HG03432 (cell line): ENCODE results near the gene ZNF790.
"Not testable (repeated sequence)": the region's sequence is repeated elsewhere in the genome, so short reads cannot be mapped to it uniquely, and the experiment has no call there.

Experiments used
- ATAC-seq: cut with Tn5 transposase; IDR thresholded peaks from one replicate; pipeline ENCODE4 v1.9.1; 2021; ENCODE audit warnings: mild to moderate bottlenecking, moderate library complexity; ENCODE audit not compliant: unreplicated experiment

The ZNF790 gene

GRCh38 chr19:36837906-36838783 lies at the start of gene ZNF790:
Gene ZNF790, minus strand, starts transcription at chr19:36838387. Its CDS starts 12,768 bp downstream, at chr19:36825619.
- peak; percentile 90 for ATAC-seq

- ATAC-seq = no peak
These were observed 39.1 kb upstream of the ZNF790 start for GRCh38 chr19:36876993-36877938.

DNA sequence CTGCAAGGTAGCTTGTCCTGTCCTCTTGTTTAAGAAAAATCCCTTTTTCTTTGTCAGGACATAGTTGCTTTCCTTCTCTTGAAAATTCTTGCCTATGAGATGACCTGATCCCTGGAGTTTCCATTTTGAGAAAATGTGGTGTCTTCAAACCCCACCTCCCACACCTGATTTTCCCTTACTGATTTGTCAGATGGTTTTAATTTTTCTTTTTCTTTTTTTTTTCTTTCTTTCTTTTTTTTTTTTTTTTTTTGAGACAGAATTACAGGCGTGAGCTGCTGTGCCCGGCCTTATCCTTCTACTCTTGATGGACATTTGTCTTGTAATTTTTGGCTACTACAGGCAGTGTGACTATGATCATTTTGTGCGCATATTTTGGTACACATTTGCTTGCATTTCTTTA lies 13.7 kb upstream of the ZNF790 start:
- ATAC-seq = no peak

DNA sequence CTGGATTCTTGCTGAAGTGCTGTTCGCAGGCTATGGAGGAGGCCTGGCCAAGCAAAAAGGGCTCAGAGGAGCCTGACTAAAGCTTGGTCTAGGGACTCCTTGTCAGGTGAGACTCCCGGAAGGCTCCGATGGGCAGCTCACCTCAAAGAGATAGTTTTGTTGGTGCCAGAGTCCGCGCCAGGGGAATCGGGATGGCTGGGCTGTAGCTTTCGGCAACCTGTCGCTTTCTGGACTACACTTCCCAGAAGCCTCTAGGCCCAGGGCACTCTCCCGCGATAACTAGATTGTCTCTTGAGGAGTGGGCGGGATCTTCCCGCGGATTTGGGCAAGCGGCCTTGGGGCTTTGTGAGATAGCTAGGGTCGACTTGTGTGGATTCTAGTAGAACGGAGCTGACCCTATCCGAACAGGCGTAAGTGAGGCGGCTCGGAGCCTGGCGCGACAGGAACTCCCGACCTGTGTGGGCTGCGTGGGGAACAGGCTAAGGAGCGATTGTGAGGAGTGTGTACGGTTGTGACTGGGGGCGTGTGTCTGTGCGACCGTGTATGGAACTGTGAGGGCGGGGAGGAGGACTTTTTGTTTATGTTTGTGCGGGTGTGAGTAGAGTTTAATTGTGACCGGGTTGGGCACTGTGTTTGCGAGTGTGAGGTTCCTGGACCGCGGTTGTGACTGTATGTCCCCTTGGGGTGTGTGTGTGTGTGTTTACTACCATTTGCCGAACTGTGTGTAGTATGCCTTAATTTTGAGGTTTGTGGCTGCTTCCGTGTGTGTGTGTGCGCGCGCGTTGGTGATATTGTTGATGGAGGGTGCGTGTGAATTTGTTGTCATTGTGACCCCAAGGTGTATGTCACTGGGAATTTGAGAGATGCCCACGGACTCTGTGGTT lies 12.6 kb upstream of the ZNF790 start, which contains the start of gene ZNF345:
TSS of gene ZNF345 (plus strand) at position 318 of the 884 bp plus-strand sequence. CDS start 25,955 bp downstream, outside the sequence.
- peak; percentile 82 for ATAC-seq

DNA sequence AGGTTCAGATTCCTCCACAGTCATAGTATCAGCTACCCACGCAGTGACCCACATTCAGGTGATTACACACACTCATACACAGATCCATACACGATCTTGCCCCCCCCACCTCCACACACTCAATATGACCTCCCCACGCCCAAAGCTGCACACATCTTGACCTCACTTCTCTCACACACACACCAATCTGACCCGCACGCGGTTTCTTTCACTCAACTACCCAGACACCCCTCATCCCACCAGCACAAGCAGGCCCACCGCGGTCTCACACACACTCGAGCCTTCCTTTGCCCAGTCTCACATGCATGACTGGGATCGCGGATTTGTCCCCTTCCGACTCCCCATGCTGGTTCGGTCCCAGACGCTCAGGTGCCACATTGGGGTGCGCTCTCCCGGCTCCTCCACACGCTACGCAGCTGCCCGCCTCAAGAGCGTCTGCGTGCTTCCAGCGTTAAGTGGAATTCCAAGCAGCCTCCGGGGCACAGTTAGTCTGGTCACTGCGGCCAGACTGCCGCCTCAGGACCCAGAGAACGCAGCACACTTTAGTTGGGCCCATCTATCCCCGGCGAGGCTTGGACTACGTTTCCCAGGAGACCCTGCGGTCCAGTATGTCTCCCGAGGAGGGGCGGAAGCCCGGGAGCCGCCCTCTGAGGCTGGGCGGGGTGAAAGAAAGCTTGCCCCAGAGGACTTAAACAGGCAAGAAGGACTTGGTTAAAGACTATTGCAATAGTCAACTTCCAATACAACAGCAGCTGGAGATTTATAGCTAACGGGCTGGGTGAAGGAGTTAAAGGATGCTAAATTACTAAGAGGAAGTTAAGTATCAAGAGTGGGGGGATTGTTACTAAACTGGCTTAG lies 11.7 kb upstream of the ZNF790 start:
- peak; percentile 79 for ATAC-seq

DNA sequence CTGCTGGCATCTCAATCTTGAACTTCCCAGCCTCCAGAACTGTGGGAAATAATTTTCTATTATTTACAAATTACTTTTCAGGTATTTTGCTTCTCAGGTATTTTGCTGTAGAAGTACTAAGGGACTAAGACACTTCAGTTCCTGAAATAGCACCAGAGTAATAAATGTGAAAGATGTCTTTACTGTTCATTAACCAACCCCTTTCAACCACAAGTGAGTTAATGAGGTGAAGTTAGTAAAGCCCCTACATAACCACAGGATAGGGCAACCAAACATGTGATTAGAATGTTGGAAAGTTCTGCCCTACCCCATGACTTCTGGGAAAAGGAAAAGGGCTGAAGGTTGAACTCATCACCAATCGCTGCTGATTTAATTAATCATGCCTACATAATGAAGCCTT lies 9.8 kb upstream of the ZNF790 start:
- no peak for ATAC-seq

- no peak for ATAC-seq
These were observed 667 bp upstream of the ZNF790 start for GRCh38 chr19:36838784-36839324.

DNA sequence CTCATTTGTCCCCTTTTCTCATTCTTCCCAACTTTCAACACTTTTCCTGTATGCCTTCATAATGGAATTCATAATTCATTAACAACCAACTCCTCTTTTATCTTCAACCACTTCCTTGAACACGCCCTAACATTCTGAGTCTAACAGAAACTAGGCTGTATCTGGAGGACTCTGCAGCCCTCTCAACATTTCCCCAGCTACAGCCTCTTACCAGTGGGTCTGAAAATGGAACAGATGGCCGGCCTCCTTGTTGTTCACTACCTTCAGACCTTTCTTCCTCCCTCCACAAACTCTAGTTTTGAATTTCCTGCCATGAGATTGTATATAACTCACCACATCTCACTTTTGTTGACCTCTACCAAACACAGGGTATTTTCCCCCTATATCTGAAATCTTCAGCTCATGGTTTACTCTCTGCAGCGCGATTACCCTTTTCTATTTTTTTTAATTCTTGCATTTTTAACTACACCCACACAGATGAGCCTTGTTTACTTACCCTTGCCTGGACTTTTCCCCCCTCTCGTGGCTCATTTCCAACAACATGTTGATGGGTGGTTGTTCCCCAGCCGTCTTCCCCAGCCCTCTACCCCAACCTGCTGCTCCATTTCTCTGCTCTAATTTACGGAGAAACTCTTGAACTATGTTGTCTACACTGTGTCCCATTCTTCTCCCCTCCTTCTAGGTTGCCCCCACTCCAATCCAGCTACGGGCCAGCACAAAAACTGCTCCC lies 846 bp downstream of the ZNF790 start:
- ATAC-seq = no peak

DNA sequence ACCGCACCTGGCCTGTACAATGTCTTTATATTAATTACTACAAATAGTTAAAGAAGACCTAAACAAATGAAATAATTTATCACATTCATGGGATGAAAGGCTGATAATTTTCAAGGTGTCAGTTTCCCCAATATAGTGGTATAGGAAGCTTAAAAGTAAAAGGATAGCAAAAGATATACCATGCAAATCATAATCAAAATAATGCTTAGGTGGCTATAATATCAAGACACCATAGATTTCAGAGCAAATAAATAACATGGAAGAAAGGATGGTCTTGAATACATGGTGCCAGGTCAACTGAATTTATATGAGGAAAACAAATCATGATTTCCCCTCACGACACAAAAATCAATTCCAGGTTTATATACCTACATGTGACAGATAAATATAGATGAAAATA lies 4.8 kb downstream of the ZNF790 start:
- ATAC-seq = no peak

GRCh38 chr19:36821758-36822157 lies 16.4 kb downstream of the ZNF790 start:
- no peak for ATAC-seq

DNA sequence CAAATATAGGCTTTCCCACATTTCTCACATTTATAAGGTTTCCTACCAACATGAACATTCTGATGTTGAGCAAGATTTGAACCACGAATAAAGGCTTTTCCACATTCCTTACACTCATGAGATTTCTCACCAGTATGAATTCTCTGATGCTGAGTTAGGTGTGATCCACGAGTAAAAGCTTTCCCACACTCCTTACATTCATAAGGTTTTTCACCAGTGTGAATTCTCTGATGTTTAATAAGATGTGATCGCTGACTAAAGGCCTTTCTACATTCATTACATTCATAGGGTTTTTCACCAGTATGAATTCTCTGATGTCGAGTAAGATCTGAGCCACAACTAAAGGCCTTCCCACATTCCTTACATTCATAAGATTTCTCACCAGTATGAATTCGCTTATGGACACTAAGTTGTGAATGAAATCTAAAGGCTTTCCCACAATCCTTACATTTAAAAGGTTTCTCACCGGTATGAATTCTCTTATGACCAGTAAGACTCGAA lies 19.0 kb downstream of the ZNF790 start:
- no peak for ATAC-seq

GRCh38 chr19:36807029-36807428 lies 31.2 kb downstream of the ZNF790 start:
- ATAC-seq = no peak

DNA sequence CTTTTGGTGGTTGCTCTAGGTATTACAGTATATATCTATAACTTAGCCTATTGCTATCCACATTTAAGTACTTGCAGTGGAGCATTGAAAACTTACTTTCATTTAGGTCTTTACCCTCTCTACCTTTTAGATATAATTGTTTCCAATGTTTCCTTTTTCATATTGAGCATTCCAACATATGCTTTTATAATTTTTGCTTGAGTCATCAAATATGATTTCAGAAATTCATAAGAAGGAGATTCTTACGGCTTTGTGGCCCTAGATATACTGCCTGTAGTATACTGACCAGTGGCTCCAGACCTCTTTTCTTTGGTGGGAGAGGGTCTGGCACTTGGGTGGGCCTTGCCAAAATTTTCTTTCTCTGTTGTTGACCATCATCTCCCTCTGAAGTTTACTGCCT lies 32.8 kb downstream of the ZNF790 start:
- ATAC-seq = no peak

DNA sequence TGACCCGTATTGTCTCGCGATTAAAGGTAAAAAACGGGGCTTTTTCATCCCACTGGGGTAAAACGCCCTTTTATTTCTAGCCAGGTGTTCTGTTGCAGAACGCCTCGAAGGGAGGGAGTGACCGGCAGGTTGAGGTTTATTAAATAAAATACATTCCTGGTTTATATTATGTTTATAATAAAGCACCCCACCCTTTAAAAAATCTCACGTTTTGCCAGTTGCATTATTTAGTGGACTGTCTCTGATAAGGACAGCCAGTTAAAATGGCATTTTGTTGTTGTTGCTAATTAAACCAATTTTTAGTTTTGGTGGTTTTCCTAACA lies 40.4 kb downstream of the ZNF790 start:
- ATAC-seq = no peak

DNA sequence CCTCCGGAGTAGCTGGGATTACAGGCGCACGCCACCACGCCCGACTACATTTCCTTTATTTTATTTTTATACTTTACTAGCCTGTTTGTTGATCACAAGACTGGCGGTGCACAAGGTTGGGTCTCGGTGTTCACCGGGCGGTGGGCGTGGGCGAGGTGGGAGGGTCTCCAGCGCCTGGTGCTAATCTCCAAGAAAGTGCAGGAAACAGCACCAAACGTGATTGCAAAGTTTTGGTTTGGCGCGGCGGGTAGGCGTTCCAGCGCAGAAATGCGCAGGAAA lies 41.5 kb downstream of the ZNF790 start:
- no peak for ATAC-seq

GRCh38 chr19:36791420-36792141 lies 46.6 kb downstream of the ZNF790 start:
- not testable (repeated sequence) for ATAC-seq

GRCh38 chr19:36775768-36776167 lies 62.4 kb downstream of the ZNF790 start:
- ATAC-seq = no peak

DNA sequence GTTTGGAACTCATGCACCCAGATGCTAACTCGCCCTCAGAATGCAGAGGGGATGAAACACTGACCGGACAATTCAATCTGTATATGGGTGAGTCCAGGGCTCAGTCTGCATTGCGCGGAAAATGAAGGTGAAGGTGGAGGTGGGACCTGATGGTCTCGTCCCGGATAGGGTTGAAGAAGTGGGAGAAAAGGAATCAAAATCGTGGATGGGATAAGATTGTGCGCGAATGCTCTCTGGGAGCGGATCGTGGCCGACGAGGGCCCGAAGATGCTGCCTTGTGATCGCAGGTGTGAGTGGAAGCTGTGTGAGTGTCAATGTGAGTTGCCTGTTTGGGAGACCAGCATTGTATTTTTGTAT lies 65.0 kb downstream of the ZNF790 start:
- no peak for ATAC-seq
